Glutamatergic neuron (in vitro differentiated cells): ENCODE data around the gene COL25A1. TPM values are rescaled to one million over a fixed set of nuclear protein-coding genes. Genes with fewer than 3 reads are reported as not detected.

Experiments
- DNase-seq: peaks from one replicate; pipeline ENCODE4 v3.0.0; 2022
- H3K27ac Mint-ChIP-seq: one replicate; pipeline ENCODE4 v1.8.0; 2020; ENCODE audit warnings: mild to moderate bottlenecking, mixed read lengths, inconsistent platforms; ENCODE audit not compliant: unreplicated experiment
- H3K27me3 Mint-ChIP-seq: one replicate; pipeline ENCODE4 v1.8.0; 2020; ENCODE audit warnings: mild to moderate bottlenecking, moderate library complexity, mixed read lengths, inconsistent platforms; ENCODE audit not compliant: unreplicated experiment
- H3K36me3 Mint-ChIP-seq: one replicate; pipeline ENCODE4 v1.8.0; 2020; ENCODE audit warnings: mild to moderate bottlenecking, mixed read lengths, inconsistent platforms; ENCODE audit not compliant: unreplicated experiment
- H3K4me1 Mint-ChIP-seq: one replicate; pipeline ENCODE4 v1.8.0; 2020; ENCODE audit warnings: mild to moderate bottlenecking, low read depth, mixed read lengths, inconsistent platforms; ENCODE audit not compliant: unreplicated experiment
- H3K4me3 Mint-ChIP-seq: one replicate; pipeline ENCODE4 v1.8.0; 2020; ENCODE audit warnings: mild to moderate bottlenecking, mixed read lengths, inconsistent platforms; ENCODE audit not compliant: unreplicated experiment
- H3K9me3 Mint-ChIP-seq: one replicate; pipeline ENCODE4 v1.8.0; 2020; ENCODE audit warnings: mild to moderate bottlenecking, moderate library complexity, mixed read lengths, inconsistent platforms; ENCODE audit not compliant: unreplicated experiment
- total RNA-seq: library from RNA; stranded (reverse); fragmentation: NEBNext Ultra II Directional; extraction: Animal tissue kit (Norgen Biotek cat#: 25700); gene quantifications from one replicate; pipeline ENCODE4 v1.2.1, GENCODE V29; 2021; ENCODE audit not compliant: unreplicated experiment
- TF ChIP-seq, protein P1 (sequence below): fragments of 200-600 bp; sonication (generic); IDR thresholded peaks from one replicate; pipeline ENCODE4 v1.5.0; 2021; ENCODE audit not compliant: partially characterized antibody, unreplicated experiment

COL25A1 gene
- total RNA-seq, 1 donor from 2014 or later, result 1.1 TPM

DNA sequence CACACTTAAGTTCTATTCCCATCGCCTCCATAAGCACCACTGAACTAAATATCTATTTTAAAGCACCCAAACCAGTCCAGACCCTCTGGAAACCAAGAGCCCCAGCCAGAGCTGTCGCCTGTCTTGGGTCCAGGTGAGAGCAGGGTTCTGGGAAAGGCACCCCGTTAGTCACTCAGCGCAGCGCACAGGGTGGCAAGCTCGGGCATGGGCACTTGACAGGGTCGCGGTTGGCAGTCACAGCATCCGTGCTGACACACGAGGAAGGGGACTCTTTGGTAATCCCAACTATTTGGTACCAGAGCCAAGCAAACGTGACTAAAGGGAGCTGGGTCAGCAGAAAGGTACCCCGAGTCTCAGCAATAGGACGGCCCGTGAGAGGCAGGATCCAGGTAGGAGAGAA lies 515.4 kb downstream of the COL25A1 start:
- H3K27ac Mint-ChIP-seq, result no peak overlapping the region
- H3K4me1 Mint-ChIP-seq, result no peaks in the 10 kb centered on the region
- H3K4me3 Mint-ChIP-seq, result no peak overlapping the region
- H3K9me3 Mint-ChIP-seq, result peaks cover 2% of the 10 kb centered on the region
- H3K36me3 Mint-ChIP-seq, result no peaks in the 10 kb centered on the region
- TF ChIP-seq, protein P1, sequence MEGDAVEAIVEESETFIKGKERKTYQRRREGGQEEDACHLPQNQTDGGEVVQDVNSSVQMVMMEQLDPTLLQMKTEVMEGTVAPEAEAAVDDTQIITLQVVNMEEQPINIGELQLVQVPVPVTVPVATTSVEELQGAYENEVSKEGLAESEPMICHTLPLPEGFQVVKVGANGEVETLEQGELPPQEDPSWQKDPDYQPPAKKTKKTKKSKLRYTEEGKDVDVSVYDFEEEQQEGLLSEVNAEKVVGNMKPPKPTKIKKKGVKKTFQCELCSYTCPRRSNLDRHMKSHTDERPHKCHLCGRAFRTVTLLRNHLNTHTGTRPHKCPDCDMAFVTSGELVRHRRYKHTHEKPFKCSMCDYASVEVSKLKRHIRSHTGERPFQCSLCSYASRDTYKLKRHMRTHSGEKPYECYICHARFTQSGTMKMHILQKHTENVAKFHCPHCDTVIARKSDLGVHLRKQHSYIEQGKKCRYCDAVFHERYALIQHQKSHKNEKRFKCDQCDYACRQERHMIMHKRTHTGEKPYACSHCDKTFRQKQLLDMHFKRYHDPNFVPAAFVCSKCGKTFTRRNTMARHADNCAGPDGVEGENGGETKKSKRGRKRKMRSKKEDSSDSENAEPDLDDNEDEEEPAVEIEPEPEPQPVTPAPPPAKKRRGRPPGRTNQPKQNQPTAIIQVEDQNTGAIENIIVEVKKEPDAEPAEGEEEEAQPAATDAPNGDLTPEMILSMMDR, result no peak
- DNase-seq, result no peak
- H3K27me3 Mint-ChIP-seq, result peaks cover 2% of the 10 kb centered on the region

DNA sequence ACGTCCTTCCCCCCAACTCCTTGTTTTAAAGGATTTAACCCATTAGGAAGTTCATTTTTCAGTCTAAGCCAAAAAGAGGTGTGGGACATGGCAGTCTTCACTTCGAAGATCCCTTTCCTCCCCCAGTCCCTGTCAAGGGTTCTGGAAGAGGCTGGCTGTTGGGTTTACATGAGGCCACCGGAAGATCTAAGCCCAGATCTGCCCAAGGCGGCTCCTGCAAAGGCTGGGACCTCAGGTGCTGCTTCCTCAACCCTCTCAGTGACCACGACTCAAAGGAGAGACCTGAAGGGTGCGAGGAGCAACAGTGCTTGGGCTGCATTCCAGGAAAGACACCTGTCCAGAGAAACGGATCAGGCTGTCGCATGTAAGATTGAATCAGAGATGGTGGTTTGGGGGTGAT lies 516.1 kb downstream of the COL25A1 start:
- no peak for DNase-seq
- Mint-ChIP-seq H3K4me1 (no peaks in the 10 kb centered on the region), H3K36me3 (no peaks in the 10 kb centered on the region), H3K4me3 (no peak overlapping the region), H3K27me3 (peaks cover 2% of the 10 kb centered on the region), H3K27ac (no peak overlapping the region), H3K9me3 (peaks cover 2% of the 10 kb centered on the region)
- TF ChIP-seq, protein P1, result no peak

DNA sequence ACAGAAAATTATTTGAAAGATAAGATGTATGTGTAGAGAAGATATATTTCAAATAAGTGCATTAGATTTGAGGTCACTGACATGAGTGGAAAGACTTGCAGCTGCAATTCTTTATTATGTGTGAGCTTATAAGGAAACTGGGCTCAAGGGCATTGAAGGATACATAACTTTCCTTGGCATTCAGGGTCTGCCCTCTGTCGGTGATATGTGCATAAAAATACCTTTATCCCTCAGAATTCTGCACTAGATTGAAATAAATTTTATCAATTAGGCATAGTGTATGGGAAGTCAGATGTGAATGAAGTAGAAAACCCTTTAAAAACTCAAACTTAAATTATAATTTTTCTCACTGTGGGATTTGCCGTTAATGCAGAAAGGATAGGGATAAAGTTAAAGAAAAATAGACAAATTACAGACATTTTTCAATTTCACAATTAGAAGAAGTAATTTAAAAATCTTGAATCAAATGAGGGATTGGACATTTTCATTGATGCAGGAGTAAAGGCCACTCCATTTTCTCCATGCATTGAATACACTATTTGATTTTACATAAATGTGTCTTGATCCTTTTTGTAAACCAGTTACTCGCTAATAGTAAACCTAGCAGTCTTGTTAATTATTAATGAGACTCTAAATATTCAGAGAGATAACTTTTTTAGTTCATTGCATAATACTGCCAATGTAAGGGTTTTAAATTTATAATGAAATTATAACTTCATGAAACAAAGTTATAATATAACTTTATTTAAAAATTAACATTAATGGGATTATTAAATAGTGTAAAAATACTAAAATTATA lies 518.6 kb downstream of the COL25A1 start:
- no peak for DNase-seq
- no peaks in the 10 kb centered on the region for H3K36me3 Mint-ChIP-seq
- H3K4me1 Mint-ChIP-seq, result peaks cover 3% of the 10 kb centered on the region
- H3K27me3 Mint-ChIP-seq, result no peaks in the 10 kb centered on the region
- no peak overlapping the region for H3K27ac Mint-ChIP-seq
- no peaks in the 10 kb centered on the region for H3K9me3 Mint-ChIP-seq
- H3K4me3 Mint-ChIP-seq, result no peak overlapping the region
- TF ChIP-seq, protein P1, result no peak

DNA sequence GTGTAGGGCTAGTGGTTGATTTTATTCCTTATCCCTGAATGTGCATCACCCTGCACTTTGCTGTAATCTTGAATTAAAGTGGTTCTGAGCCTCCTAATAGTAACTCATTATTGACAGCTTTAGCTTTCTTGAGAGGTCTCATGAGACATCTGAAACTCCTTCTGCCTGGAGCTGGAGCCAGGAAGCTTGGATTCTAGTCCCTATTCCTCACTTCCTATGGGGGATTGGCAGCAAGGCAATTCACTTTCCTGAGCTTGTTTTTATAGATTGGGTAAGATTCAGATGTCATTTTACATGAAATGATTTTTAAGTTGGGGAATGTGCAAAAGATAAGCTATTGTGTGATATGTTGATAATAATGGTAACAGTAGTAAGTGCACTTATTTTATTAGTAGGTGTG lies 522.5 kb downstream of the COL25A1 start:
- Mint-ChIP-seq H3K9me3 (no peaks in the 10 kb centered on the region), H3K27ac (no peak overlapping the region), H3K36me3 (no peaks in the 10 kb centered on the region), H3K4me1 (peaks cover 3% of the 10 kb centered on the region), H3K27me3 (no peaks in the 10 kb centered on the region), H3K4me3 (no peak overlapping the region)
- TF ChIP-seq, protein P1, result no peak
- DNase-seq, result no peak

DNA sequence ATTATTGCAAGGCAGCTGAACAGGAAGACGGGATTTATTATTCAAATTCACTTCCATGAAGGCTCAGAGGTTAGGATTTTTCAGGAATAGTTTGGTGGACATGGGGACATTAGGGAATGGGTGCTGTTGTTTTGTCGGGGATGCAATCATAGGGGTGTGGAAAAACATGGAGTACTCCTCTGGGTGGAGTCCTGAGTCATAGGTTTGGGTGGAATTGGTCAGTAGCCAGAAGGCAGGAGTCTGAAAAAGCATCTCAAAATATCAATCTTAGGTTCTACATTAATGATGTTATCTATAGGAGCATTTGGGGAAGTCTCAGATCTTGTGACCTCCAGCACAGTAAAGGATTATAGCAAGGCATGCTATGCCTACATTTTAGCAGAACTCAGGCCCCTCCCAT lies 525.1 kb downstream of the COL25A1 start:
- TF ChIP-seq, protein P1, result no peak
- Mint-ChIP-seq H3K27me3 (no peaks in the 10 kb centered on the region), H3K27ac (no peak overlapping the region), H3K9me3 (no peaks in the 10 kb centered on the region), H3K36me3 (no peaks in the 10 kb centered on the region), H3K4me3 (no peak overlapping the region), H3K4me1 (peaks cover 3% of the 10 kb centered on the region)
- DNase-seq, result no peak
